ENCODE measurements around the gene LRRC55.

The LRRC55 gene

GRCh38 chr11:57181678-57182305, at the start of gene LRRC55:
LRRC55 (plus strand) TSS chr11:57181953; CDS start chr11:57182023, 70 bp downstream.
- DNase-seq: no peak

GRCh38 chr11:57133366-57134038, 48.3 kb upstream of the LRRC55 start:
- no peak for DNase-seq

- no peak for DNase-seq
Observed at GRCh38 chr11:57134284-57134683, 47.5 kb upstream of the LRRC55 start.

GRCh38 chr11:57135020-57135751, 46.6 kb upstream of the LRRC55 start:
- no peak for DNase-seq

GRCh38 chr11:57140568-57140967, 41.2 kb upstream of the LRRC55 start:
- DNase-seq: no peak

GRCh38 chr11:57143459-57143858, 38.3 kb upstream of the LRRC55 start:
- no peak for DNase-seq

GRCh38 chr11:57144075-57144474, 37.7 kb upstream of the LRRC55 start:
- DNase-seq: no peak

GRCh38 chr11:57144531-57145320, 37.0 kb upstream of the LRRC55 start:
- DNase-seq: no peak

- DNase-seq: no peak
Observed at GRCh38 chr11:57146301-57146700, 35.5 kb upstream of the LRRC55 start.

GRCh38 chr11:57148621-57149020, 33.1 kb upstream of the LRRC55 start:
- DNase-seq: no peak

GRCh38 chr11:57150454-57150917, 31.3 kb upstream of the LRRC55 start:
- DNase-seq: no peak

GRCh38 chr11:57152134-57152533, 29.6 kb upstream of the LRRC55 start:
- no peak for DNase-seq

GRCh38 chr11:57153448-57153847, 28.3 kb upstream of the LRRC55 start:
- DNase-seq: no peak

- DNase-seq: no peak
Observed at GRCh38 chr11:57154739-57155138, 27.0 kb upstream of the LRRC55 start.

GRCh38 chr11:57155400-57155799, 26.4 kb upstream of the LRRC55 start:
- DNase-seq: no peak

GRCh38 chr11:57155838-57156607, 25.7 kb upstream of the LRRC55 start:
- DNase-seq: no peak

- DNase-seq: no peak
Observed at GRCh38 chr11:57156928-57157327, 24.8 kb upstream of the LRRC55 start.

GRCh38 chr11:57157624-57158023, 24.1 kb upstream of the LRRC55 start:
- no peak for DNase-seq

GRCh38 chr11:57158180-57158579, 23.6 kb upstream of the LRRC55 start:
- DNase-seq: no peak

- DNase-seq: no peak
Observed at GRCh38 chr11:57158599-57158998, 23.2 kb upstream of the LRRC55 start.

- no peak for DNase-seq
Observed at GRCh38 chr11:57160665-57161064, 21.1 kb upstream of the LRRC55 start.

GRCh38 chr11:57161351-57161750, 20.4 kb upstream of the LRRC55 start:
- no peak for DNase-seq
